NCI-H446 (cell line): ENCODE results near the gene DOC2A.
"Not testable (repeated sequence)": the region's sequence is repeated elsewhere in the genome, so short reads cannot be mapped to it uniquely, and the experiment has no call there.

Experiments
- DNase-seq, 2 experiments: peaks; one replicate each; lab custom pipeline; 2025; lab: John Stamatoyannopoulos, UW

The DOC2A gene

GRCh38 chr16:30010844-30011713, at the start of gene DOC2A:
Gene DOC2A, minus strand, starts transcription at chr16:30011027. Its CDS starts 805 bp downstream, at chr16:30010222.
- DNase-seq = peak in 1 of 2 experiments; percentile 67

GRCh38 chr16:30060346-30060745, 49.5 kb upstream of the DOC2A start:
- no peak for DNase-seq

DNA sequence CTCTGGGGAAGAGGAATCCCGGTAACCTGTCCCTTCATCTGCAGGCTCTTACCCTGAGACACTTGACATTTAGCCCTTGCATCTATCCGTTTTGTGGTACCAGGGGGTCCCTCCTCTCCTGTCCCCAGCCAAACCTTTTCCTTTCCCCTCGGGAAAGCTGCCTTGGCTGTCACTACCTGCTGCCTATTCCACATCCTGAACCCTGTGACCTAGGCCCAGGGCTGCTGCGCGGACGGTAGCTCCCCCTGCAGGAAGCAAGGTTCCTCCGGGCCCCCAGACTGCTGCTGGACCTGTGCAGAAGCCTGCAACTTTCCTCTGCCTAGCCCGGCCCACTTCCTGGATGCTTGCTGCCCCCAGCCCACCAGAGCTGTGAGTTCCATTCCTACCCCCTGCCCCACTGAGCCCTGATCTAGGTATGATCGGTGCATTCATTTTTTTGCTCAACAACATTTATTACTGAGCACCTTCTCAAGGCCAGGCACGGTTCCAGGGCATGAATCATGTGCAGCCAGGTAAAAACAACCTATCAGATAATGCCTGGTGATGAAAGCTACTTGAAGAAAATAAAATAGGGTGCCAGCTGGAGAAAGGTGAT, 44.2 kb upstream of the DOC2A start:
- DNase-seq = no peak

- DNase-seq = no peak
Observed at GRCh38 chr16:30054451-30054850, 43.6 kb upstream of the DOC2A start.

GRCh38 chr16:30053376-30054015, 42.7 kb upstream of the DOC2A start:
- DNase-seq = no peak

GRCh38 chr16:30052671-30053372, 42.0 kb upstream of the DOC2A start:
- peak; percentile 63 to 90 for DNase-seq

DNA sequence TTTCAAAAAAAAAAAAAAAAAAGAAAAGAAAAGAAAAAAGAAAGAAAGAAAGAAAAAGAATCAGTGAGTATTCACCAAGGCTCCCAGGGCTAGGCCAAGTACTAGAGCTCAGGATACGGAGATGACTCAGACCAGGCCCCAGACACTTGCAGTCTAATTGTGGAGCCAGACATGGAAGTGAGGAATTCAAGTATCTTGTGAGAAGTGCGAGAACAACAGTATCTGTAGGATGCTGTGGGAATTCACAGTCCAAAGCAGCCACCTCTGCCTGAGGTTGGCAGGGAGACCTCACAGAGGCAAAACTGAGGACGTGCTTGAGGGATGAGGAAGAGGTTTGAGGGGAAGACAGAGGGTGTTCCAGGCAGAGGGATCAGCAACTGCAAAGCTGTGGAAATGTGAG, 40.7 kb upstream of the DOC2A start:
- no peak for DNase-seq

DNA sequence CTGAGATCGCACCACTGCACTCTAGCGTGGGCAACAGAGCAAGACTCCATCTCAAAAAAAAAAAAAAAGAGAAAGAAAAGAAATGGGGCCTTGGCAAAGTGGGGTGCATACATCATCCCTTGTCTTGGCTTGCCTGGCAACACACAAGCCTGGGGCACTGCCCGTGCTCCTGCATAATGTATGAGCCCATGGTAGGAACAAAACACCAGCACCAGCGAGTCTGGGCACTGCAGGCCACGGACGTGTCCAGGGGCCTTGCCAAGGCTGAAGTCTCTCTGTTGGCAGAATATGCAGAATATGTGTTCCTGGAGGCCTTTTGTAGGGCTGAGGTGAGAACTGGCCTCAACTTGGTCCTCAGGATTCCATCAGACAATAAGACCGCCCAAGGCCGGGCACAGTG, 39.0 kb upstream of the DOC2A start:
- DNase-seq = no peak

GRCh38 chr16:30046588-30046987, 35.8 kb upstream of the DOC2A start:
- no peak for DNase-seq

DNA sequence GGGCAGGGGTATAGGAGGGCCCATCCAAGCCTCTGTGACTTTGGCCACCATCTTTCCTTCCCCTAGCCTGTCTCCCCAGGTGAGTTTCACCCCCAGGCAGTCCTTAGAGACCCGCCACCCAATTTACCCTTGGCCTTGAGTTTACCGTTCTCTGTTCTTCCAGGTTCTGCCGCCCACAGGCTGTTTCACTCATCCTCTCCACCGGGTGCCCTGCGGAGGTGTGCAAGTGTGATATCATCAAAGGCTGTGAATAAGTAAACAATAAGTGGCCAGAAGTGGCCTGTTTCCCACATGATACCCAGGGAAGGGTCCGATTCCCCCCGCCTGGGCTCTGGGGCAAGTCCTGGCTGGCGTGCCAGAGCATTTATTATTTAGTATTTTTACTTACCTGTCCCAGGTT, 35.4 kb upstream of the DOC2A start:
- no peak for DNase-seq

DNA sequence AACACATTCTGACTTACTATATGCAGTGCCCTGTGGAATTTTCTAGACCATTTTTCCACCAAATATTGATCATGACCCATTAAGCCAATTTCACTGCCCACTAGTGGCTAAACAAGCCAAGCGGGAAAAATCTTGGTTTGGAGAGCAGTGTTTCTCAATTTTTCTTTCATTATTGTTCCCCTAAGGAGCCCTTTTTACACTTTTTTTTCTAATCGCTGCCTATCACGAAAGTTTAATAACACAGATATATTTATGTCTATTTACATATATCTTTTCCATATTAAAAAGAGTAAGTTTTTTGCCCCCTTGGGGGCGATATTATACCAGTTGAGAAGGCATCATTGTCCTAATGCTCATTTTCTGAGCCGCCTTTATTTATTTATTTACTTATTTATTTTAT, 31.0 kb upstream of the DOC2A start:
- DNase-seq = peak in 1 of 2 experiments; percentile 44

DNA sequence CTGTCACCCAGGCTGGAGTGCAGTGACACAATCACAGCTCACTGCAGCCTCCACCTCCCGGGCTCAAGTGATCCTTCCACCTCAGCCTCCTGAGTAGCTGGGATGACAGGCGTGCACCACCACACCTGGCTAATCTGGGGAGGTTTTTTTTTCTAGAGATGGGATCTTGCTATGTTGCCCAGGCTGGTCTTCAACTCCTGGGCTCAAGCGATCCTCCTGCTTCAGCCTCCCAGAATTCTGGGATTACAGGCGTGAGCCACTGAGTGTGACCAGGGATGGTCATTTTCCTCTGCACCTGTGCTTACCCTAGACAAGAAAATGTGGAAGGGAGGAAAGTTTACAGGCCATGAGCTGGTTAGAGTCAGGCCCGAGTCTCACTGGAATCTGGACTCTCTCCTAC, 29.9 kb upstream of the DOC2A start:
- DNase-seq = not testable (repeated sequence)

DNA sequence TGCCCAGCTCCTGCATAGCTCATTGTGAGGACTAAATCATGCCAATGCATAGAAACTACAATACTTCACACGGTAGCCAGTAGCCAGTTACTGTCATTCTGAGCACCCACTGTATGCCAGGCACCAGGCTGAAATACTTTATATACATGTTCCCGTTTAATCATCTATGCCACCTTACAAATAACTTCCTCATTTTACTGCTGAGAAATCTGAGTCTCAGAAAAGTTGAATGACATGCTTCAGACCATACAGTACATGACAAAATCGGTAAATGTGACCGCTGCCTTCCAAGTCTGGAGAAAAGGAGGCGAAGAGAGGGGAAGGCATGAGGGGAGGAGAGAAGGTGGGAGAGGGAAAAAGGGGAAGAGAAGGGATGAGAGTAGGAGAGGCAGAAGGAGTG, 29.4 kb upstream of the DOC2A start:
- no peak for DNase-seq

GRCh38 chr16:30033270-30033669, 22.4 kb upstream of the DOC2A start:
- DNase-seq = no peak

GRCh38 chr16:30032083-30032819, 21.4 kb upstream of the DOC2A start:
- peak; percentile 74 to 87 for DNase-seq

- no peak for DNase-seq
Observed at GRCh38 chr16:30031477-30031918, 20.7 kb upstream of the DOC2A start.

DNA sequence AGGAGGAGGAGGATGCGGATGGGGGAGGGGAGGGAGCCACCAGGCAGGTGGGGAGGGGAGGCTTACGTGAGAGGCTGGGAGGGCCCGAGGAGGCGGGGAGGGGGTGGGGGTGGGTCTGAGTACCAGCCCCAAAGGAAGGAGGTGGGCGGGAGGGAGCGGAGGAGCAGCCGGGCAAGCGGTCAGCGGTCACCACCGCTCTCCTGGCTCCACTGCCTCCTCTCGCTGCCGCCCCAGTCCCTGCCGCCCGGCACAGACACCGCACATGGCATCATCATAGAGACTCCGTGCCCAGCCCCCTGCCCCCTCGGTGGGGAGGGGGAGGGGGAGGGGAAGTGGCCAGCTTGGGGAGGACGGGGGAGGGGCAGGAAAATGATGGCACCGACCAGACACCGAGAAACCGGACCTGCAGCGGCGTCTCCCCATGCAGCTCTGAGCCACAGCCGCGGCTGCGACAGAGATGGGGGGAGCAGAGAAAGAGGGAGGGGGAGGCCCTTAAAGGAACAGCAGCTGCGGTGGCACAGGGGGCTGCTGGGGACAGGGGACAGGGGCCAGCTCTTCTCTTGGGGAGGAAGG, 20.1 kb upstream of the DOC2A start, which contains the start of gene TLCD3B:
Gene TLCD3B, minus strand, starts transcription at position 431 of the 573 bp plus-strand sequence. CDS start 744 bp downstream, outside the sequence.
- DNase-seq = no peak

DNA sequence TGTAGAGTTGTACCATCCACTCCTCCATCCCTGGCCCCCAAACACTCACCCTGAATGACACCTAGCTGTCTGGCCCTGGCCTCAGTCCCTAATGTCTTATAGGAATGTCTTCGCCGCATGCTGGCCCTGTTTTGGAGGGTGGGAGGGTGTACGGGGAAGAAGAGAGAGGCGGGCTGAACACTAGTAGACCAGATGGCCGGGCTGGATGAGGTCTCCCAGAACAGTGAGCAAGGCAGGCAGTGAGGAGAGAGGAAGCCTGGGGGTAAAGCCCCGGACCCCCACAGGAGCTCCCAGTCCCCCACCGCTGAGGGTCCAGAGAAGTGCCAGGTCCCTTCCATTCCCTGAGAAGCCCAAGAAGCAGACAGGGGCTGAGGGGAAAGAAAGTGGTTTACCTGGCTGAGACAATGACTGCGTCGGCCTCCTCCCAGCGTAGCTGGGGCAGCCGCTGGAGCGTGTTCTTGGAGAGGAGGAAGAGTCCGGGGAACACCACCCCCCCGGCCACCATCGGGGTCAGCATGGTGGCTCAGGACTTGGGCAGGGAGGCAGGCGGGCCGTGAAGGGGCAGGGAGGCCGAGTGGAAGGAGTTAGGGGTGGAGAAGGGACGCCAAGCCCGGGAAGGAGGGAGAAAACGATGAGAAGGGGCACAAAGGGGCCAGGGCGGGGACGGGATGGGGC, 19.3 kb upstream of the DOC2A start:
- DNase-seq = peak in 1 of 2 experiments; percentile 25

DNA sequence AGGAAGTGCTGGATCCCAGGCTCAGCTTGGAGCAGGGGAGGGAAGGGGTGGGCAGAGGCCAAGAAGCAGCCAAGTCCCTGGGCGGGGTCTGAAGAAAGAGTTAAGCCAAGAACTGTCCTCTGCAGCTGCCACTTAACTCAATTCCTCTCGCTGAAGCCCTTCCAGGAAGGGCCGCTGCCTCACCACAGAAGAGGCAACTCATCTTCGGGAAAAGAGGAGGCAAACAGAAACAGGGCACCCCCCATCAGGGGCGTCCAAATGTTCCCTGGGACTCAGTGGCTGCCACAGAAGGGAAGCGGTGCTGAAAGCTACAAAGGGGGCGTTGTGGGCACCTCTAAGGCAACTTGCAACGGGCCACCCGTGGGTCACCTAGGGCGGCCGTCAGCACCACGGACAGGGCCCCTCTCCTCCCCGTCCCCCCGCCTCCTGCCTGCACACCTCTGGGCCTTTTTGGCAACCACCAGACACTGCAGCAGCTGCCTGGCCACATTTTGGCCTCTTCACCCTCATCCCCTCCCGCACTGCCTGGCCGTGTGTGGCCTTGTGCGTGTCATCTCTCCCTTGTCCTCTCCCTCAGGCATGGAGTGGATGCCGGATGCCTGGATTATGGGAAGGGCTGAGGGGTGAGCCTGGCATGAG, 17.7 kb upstream of the DOC2A start:
- DNase-seq = peak in 1 of 2 experiments; percentile 39
